HG03575 (cell line): Measurements from ENCODE around the gene PRSS57.

Source experiments
- ATAC-seq: cut with Tn5 transposase; IDR thresholded peaks from one replicate; pipeline ENCODE4 v1.9.1; 2021; ENCODE audit not compliant: unreplicated experiment, insufficient number of reproducible peaks, low FRiP score; ENCODE audit errors: extremely low read depth

Gene PRSS57

DNA sequence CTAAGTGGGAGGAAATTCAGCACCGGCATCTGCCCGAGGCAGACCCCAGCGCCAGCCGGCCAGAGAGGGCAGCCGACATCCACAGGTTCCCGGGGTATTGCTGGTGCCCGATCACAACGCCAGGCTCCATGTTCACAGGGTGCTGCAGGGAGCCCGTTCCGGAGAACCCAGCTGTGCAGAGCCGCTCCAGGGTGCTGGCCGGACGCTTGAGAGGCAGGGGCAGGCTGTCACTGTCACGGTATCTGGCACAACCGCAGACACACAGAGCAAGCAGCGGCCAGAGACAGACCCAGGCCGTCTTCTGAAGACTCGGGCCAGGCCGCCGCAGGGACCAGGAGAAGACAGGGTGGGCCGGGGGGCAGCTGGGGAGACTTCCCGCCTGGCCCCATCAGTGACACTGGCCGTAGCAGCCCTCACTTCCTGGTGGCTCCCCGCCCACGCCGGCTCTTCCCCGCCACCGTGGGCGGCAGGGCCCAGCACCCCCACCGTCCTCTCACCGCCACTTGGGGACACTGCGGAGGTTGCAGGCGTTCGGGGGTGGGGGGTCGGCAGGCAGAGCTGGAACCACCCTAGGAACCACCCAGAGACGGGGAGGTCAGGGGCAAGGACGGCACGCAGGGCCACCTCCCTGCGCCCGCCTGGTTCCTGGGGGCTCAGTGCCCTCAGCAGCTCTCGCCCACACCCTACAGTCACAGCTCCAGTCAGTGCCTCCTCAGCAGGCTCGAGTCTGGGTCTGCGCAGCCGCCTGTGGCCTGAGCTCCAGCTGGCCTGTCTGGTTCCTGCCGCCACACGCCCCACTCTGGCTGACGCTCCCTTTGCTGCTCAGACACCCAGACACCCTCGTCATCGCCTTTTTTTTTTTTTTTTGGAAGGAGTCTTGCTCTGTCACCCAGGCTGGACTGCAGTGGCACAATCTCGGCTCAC is 36.1 kb downstream of the PRSS57 start:
- no peak for ATAC-seq

DNA sequence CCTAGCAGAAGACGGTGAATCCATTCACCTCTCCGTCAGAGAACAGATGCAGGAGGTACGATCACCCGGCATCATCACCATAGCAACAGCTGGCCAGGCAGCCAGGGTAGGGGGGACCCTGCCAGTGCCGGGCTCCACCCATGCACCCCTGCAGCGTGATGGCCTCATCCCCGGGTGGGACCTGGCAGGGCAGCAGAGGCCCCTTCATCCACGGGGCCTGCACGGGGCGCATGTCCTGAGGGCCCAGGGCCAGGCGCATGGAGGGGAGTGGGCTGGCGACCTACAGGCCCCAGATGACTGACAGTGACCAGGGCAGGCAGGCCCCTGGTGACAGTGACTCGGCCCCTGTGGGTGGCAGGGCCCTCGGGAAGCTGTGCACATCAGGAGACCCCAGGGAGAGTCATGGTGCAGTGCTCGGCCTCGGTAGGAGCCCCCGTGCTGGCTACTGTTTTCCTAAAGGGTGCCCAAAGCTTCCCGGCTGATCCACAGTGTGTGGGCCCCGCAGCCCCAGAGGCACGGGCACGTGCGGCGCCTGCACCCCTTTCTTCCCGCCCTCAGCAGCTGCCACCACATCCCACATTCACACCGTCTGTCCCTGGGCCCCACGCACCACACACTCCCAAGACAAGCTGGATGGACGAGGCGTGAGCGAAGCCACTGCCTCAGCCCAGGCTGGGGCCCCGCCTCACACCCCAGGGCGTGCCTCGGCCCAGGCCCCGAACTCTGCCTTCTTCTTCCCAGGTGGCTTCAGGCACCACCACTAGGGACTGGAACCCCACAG is 37.0 kb downstream of the PRSS57 start:
- ATAC-seq = no peak

DNA sequence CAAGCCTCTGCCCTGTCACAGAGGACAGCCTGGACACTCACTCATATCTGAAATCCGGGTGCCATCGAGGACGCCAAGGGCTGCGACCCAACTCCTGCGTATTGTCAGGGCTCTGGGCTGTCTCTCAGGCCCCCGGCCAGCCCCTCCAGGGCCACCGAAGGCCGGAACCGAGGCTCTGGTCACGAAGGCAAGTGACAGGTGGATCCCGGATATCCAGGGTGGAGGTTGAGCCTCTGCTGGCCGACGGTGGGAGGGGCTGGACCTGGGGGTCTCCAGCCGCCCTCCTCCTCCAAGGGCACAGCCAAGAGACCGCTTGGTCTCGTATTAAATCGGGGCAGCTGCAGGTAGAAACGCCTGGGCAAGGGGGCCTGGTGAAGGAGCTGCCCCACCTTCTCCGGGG is 37.6 kb downstream of the PRSS57 start:
- ATAC-seq = no peak

DNA sequence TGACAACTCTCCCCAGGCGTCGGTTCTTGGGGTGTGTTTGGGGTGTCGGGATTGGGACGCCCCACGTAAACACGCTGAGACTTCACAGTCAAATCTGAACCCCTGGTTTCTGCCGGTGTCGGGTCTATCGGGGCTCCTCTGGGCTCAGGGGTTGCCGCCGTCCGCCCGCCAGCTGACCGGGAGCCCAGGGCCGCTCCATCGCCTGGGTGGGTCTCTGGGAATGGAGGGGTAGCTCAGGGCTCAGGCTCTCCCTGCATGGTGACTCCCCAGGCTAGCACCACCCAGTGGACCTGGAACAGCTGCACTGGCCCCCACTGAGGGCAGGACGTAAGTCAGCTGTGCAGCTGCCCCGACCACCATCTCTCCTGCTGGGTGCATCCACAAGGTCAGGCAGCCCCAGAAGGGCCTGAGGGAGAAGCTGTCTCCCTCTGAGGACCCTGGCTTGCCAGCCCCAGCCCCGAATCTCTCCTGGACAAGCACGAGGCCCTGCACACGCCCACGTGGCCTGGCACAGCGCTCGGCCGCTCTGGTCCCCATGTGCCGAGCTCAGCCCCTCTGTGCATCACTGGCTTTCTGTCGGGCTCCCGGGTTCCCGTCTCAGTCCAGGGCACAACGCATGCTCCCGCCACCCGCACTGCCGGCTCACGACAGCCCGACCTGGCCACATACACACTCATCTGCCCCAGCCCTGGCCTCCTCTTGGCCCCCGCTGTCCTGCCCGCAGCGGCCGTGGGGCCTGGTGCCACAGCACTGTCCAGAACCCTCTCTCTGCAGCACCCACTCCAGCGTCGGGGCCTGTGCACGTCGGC is 38.3 kb downstream of the PRSS57 start:
- ATAC-seq = no peak

DNA sequence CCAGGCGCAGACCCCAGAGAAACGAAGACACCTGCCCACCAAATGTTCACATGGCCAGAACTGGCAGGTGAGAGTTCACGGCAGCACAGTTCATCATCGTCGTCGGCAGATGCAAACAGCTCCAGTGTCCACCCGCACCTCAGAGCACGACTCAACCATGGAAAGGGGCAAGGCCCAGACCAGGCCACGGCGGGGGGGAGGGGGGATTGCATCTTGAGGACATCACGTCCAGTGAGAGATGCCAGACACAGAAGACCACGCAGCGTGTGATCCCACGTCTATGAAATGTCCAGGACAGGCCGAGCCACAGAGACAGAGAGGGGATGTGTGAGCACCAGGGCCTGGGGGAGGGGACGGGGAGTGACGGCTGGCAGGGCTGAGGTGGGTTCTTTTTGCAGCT is 39.6 kb downstream of the PRSS57 start:
- no peak for ATAC-seq

DNA sequence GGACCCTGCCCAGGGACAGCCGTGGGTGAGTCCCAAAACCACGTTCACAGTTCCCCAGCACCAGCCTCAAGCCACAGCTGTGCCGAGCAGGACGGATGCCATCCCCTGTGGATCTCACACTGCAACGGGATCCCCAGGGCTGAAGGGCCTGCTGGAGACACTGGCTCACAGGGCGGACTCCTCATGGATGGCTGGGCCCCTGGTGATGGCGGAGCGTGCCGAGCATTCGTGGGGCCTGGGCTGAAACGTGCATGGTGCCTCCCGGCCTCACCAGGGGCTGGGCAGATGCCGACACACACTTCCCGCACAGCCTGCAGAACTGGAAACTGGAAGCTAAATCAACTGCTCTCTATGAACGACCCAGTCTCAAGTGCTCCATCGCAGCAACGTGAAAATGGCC is 41.8 kb downstream of the PRSS57 start:
- ATAC-seq = no peak

DNA sequence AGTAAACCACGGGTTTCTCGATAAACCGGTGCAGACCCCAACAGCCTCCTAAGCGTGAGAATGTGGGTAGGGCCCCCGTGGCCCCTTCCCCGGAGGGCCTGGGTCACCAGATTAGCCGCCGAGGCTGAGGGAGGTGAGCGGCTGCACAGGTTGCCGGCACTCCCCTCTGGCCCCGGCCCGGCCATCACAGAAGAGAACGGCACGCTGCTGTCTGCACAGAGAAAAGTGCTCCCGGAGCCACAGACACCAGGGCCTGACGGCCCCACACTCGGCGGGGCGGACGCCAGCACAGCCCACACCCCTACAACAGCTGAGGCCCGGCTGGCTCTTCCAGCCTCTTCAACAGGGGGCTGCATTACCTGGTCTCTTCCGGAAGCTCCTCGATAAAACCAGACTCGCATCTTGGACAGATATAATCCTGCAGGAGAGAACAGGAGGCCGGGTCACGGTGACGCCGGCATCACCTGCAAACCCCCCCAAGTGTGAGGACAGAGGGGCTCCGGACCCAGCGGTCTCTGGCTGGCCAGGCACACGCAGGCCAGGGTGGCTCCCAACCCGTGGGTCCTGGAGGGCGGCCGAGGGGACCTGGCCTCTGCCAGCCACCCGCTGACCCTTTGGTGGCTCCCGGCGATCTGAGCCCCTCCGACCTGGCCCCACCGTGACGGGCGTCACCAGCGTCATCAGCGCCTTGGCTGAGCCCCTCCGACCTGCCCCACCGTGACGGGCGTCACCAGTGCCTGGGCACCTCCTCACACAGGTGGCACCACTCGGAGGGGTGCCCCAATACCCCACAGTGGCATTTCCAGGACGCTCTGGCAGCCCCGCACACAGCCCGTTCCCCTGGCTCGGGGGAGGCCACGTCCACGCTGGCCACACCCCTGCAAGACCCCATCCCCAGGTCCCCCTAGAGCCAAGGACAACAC is 42.5 kb downstream of the PRSS57 start:
- ATAC-seq = no peak

DNA sequence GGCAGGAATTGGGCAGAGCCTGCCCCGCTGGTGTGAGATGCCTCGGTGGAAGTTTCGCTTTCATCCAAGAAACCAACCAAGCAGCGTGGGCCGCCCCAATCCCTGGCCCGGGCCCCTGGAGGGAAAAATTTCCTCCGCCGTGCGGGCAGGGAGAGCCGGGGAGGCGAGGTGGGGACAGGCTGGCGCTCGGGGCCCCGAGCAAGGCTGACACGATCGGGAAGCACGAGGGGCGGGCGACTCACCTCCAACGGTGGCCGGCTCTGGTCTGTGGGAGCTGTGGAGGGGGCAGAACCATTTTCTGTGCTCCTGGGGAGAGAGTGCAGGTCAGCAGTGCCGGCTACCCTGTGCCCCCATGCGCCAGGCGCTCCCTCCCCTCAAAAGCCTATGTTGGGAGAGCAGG is 43.3 kb downstream of the PRSS57 start:
- no peak for ATAC-seq

DNA sequence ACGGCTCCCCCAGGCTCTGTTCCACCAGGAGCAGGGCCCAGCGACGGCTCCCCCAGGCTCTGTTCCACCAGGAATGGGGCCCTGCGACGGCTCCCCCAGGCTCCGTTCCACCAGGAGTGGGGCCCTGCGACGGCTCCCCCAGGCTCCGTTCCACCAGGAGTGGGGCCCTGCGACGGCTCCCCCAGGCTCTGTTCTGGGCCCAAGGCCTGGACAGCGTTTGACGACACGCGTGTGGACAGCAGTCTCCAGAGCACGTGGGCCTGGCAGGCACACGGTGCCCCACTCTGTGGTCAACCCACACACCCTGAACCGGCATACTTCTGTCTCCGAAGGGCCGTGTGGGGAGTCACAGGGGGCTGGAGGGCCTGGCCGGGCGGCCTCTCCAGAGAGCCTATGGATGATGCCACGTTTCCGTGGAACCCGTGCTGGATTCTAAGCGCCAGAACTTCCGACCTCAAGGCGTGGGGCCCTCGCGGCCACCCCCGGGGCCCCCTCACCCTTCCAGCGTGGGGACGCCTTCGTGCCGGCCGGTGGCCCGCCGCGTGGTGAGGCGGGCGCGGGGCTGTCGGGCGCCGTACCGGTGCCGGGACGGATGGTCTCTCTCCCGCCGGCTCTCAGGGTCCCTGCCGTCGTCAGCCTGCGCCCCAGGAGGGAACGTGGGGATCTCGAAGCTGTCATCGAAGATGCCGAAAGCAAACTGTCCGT is 44.0 kb downstream of the PRSS57 start:
- no peak for ATAC-seq

DNA sequence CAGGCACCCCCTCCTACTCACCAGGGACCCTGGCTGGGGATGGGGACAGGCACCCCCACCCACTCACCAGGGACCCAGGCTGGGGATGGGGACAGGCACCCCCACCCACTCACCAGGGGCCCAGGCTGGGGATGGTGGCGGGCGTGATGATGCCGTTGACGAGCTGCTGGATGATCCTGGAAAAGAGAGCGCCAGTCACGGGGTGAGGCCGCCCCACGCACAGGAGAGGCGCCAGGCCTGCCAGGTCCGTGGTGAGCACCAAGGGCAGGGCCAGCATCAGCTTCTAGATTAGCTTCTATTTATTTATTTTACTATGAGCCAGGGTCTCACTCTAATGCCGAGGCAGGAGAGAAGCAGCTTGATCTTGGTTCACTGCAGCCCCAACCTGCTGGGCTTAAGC is 45.1 kb downstream of the PRSS57 start:
- no peak for ATAC-seq

DNA sequence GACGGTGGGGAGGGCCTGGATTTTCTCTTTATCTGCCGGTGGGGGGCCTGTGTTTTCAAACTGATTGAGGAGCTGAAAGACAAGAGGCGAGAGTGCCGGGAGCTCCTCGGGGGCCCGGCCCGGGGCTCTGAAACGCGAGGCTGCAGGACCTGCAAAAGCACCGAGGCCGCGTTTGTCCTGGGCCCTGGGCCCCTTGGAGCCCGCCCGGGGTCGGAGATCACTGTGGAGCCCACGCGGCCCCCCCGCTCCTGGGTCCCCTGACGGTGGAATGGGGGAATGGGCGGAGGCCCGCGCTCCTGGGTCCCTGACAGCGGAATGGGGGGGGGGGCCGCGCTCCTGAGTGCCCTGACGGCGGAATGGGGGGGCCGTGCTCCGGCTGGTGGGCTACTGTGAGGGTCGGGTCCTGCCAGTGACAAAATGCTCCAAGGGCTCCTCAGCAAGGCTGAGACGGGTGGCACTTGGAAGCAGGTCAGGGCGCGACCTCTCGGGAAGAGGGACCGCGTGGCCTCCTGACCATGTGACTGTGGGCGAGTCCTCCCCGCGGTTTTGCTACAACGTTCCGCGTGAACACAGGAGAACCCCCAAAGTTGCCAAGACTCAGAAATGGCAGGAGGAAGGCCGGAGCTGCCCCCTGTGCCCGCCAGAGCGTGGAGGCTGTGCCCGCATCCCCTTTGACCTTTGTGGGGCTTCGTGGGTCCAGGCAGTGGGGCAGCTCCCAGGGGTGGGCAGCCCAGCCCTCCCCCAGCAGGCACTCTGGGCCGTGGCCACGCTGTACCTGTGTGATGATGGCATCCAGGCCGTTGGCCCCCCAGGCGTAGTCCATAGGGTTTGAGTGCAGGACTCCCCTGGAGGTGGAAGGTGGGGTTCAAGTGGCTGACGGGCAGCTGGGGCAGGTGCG is 46.1 kb downstream of the PRSS57 start:
- ATAC-seq = no peak

DNA sequence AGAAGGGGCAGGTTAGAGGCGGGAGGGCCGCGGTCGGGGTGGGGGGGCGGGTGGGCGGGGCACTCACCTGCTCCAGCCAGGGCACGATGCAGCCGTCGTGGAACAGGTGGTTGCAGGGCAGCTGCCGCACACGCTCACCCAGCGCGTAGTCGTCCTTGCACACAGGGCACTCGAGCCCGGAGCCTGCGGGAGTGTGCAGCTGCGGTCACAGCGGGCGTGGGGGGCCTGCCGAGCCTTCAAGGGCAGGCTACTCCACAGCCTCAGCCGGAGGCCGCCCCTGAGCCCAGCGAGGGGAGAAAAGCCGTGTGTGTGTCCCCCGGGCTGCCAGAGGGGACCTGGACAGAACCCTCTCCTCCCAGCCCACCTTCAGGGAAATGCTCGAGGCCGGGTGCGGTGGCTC is 46.9 kb downstream of the PRSS57 start:
- no peak for ATAC-seq

DNA sequence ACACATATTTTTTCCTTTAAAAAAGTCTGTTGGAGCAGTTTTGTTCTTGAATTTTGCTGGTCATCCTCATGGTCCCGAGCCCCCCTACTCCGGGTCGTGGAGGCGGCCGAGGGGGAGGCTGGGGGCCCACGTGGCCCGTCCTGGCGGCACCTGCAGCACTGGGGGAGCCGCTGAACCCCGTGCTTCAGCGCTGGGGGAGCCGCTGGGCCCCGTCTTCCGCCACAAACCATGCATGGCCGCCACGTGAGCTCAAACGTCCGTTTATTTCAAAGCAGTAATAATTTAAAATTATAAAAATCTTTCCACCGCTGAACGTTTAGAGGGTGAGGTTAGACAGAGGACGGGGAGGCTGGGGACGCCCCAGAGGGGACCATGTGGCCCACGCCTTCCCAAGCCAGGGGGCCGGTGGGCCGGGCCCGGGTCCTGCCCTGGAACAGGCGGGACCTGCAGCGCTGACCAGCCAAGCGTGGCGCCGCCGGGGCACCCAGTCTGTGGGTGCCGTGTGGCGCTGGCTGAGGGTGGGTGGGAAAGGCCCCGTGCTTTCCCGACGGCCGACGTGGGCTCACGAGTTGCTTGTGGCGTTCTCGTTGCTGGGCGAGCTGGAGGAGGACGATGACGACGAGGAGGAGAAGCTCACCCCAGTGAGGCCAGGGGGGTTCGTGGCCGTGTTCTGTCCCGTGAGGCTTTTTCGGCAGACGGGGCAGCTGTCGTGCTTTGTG is 47.5 kb downstream of the PRSS57 start:
- no peak for ATAC-seq

DNA sequence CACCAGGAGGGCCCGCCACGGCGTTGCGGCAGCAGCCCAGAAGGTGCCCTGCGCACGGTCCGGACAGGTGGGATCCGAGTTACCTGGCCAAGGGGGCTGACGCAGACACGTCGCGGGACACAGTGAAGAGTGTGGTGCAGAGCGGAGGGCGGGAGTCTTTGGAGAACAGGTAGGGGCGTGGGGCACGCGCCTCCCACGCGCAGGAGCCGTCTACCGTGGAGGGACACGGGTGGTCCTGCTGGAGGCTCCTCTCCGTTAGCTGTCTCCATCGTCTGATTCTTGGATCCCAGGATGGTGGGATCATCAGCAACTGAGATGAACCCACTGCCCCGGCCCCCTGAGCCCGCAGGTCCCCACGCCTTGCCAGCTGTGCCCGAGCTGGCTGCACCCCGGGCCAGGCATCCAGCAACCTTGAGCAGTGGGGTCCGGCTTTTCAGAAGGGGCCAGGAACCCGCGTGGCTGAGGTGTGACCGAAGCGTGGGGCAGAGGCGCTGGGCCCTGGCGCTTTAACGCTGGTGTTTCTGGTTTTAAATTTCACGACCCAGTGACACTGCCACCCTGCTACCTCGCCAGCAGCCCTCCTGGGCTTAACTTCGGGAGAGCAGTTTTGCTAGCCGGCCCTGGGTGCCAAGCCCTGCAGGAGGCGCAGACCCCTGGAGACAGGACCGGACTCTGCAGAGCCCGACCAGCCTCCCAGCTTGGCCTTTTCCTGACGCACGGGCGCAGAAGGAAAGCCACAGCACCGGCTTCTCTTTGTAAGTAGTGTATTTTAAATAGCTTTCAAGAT is 48.3 kb downstream of the PRSS57 start:
- ATAC-seq = no peak

DNA sequence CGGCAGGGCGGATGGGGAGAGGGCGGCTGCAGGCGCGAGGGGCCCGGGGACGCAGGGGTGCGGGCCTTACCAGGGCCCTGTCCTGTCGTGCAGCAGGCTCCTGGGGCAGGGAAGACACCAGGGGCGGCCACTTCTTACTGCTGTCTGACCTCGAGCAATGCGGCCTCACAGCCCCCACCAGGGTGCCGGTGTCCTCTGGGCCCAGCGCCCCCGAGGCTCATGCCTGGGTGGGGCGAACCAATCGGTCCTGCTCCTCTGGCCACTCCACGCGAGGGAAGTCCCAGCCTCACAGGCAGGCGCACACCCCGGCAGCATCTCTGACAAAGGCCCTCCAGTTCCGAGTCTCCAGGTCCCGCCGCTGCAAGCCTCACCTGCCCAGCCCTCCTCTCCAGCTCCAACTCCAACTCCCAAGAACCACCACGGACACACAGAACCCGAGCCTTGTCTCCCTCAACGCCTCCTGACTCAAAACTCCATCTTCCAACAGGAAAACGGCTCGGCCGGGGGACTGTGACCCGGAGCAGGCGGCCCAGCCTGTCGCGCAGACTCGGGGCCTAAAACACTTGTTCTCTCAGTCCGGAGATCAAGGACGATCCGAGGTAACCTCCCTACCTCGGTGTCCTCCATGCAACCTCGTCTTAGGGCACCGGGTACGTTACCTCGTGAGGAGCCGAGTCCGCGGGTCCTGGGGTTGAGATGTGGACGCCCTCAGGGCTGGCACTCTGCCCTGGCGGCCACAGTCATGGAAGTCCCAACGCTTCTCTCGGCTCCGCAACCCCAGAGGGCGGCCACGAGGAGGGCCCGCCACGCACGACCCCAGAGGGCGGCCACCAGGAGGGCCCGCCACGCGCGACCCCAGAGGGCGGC is 49.1 kb downstream of the PRSS57 start:
- no peak for ATAC-seq
